EL (cell line): ENCODE measurements around the gene MCM5.

Experiments
- DNase-seq: peaks from one replicate; pipeline ENCODE4 v3.0.0-alpha.2; 2016

The MCM5 gene

DNA sequence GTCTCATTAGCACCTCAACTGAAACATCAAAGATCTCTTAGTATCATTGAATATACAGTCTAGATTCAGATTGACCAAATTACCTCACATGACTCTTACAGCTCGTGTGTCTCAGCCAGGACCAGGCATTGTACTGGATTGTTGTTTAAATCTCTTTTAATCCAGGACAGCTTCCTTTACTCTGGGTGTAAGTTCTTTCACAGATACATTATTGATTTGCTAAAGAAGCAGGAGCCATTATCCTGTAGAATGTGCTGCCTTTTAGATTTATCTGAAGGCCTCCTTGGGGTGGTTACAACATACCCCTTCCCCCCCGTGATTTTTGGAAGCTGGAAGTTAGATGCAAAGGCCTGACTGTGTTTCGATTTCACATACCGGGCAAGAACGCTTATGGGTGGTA is 4.2 kb downstream of the MCM5 start:
- DNase-seq: no peak

- DNase-seq: no peak
Measured at GRCh38 chr22:35406443-35406842, 6.5 kb downstream of the MCM5 start.

- no peak for DNase-seq
Measured at GRCh38 chr22:35407362-35407761, 7.4 kb downstream of the MCM5 start.

GRCh38 chr22:35409783-35410662 is 10.1 kb downstream of the MCM5 start:
- no peak for DNase-seq

GRCh38 chr22:35410663-35411034 is 10.7 kb downstream of the MCM5 start:
- DNase-seq: no peak

- DNase-seq: no peak
Measured at GRCh38 chr22:35411102-35411501, 11.2 kb downstream of the MCM5 start.

DNA sequence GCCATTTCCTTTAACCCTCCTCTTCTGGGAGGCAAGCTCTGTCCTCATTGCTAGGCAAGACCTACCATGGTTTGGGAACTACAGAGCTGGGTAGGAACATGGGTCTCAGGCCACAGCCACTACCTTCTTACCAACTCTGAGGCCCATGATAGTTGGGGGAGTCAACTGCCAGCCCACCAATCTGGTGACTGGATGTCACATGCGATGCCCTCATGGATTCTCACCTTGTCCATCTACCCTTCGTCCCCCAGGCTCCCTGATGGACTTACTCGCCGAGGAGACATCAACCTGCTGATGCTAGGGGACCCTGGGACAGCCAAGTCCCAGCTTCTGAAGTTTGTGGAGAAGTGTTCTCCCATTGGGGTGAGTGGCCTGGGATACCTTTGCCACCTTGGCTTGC is 13.7 kb downstream of the MCM5 start:
- DNase-seq: no peak

GRCh38 chr22:35417606-35418005 is 17.7 kb downstream of the MCM5 start:
- DNase-seq: no peak

GRCh38 chr22:35418088-35418487 is 18.1 kb downstream of the MCM5 start:
- DNase-seq: peak; percentile 37

DNA sequence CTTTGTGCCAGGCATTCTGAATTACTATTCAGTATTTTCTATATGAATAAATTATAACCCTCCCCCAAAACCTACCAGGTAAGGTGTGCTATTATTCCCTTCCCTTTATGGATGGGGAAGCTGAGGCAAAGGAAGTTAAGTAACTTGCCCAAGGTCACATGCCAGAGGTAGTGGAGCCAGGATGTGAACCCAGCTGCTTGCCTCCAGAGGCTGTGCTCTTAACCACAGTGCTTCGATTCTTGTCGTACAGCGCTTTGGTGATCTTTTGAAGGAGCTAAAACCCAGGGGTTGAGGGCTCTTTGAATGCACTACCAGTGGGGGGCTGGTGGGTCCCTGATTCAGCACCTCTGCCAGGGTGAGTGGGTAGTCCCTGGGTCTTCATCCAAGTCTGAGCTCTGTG is 18.8 kb downstream of the MCM5 start:
- no peak for DNase-seq

GRCh38 chr22:35419756-35420155 is 19.8 kb downstream of the MCM5 start:
- DNase-seq: no peak

- DNase-seq: no peak
Measured at GRCh38 chr22:35421121-35421520, 21.2 kb downstream of the MCM5 start.

GRCh38 chr22:35422145-35422544 is 22.2 kb downstream of the MCM5 start:
- DNase-seq: no peak

GRCh38 chr22:35422936-35423335 is 23.0 kb downstream of the MCM5 start:
- DNase-seq: no peak

GRCh38 chr22:35424081-35424480 is 24.1 kb downstream of the MCM5 start:
- DNase-seq: no peak

GRCh38 chr22:35424761-35425160 is 24.8 kb downstream of the MCM5 start:
- DNase-seq: no peak

- no peak for DNase-seq
Measured at GRCh38 chr22:35425546-35425945, 25.6 kb downstream of the MCM5 start.

DNA sequence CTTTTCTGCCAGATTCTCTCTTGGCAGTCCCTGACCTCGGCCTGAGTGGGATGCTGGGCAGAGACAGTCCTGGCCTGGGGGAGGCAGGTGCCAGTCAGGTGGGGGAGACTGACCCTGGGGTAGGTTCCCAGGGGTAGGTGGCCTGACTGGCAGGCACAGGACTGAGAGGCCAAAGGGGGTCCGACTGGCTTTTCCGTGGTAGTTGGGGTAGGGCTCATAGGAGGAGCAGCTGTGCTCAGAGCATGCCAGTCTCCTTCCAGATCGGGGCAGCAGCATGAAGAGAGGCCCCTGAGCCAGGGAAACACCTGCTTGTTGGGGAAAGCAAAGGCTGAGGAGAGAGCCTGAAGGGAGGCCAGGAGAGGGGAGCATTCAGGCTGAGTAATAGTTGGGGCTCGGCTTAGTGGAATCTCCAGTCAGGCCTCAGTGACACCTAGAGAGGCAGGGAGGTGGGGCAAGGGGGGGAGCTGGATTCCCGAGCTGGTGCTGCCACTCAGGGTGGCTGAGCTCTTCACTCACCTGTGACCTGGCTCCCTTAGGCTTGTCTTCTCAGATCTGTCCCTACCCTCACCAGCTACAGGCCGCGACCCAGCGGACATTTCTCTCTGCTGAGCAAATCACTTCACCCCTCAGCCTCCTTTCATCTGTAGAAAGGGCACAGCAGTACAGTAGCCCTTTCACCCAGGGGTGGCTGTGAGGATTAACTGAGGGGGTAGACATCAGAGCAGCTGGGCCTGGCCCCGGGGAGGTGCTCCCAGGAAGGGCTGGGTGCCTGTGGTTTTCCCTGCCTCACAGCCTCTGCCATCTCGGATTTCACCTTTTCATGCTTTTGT is 26.2 kb downstream of the MCM5 start:
- peak; percentile 37 for DNase-seq

- no peak for DNase-seq
Measured at GRCh38 chr22:35426801-35427140, 26.8 kb downstream of the MCM5 start.

DNA sequence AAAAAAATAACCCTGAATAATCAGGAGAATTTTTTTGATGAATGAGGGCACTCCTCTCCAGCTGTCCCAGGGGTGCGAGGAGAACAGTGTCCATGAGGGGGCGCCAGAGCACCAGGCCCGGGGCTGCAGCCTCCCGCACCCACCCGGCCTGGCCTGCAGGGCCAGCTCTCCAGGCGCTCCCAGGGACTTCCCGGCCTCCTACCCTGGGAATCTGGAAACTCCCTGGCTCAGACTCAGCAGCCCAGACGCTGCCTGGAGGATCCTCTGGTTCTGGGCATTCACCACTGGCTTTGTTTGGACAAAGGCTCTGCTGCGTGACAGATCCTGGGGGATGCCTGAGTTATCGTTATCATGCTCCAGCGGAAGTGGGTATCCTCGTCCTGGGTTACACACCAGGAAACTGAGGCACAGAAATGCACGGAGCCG is 31.0 kb downstream of the MCM5 start:
- DNase-seq: peak; percentile 93

- no peak for DNase-seq
Measured at GRCh38 chr22:35431483-35432227, 31.7 kb downstream of the MCM5 start.

DNA sequence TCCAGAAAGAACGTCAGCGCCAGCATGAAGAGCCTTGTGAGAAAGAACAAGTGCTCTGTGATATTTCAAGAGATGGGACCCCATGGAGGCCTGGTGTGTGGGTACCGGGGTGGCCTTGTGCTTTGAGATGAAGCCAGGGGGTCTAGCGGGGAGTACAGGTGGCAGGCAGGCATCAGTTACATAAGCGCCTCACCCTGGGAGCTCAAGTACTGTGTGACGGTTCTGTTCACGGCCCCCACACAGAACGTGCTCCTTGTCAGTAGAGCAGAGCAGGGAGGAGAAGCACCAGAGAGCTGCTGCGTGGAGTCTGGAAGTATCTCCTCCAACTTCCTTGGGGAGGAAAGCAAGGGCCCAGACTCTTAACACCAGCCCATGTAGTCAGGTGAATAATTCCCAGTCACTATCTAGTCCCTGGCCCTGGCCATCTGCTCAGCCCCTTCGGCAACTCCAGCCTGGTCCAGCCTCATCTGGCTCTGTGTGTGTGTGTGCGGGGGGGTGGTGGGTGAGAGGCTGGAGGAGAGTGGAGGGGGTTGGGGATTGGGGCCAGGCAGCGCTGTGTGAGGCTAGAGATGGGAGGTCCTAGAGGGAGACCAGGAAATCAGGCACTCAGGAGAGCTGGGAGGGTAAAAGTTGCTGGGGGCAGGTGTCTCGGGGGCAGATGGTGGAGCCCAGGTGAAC is 32.4 kb downstream of the MCM5 start:
- no peak for DNase-seq
